ENCODE results near the gene HAPLN2. TPM values are rescaled to one million over a fixed set of nuclear protein-coding genes. Genes with fewer than 3 reads are reported as not detected.

The HAPLN2 gene
- total and polyA plus RNA-seq, 2 of the 8 experiments (the other 6 are each of a cell fraction or from before 2014, with no cell fraction given), result 0.19 to 0.51 TPM

DNA sequence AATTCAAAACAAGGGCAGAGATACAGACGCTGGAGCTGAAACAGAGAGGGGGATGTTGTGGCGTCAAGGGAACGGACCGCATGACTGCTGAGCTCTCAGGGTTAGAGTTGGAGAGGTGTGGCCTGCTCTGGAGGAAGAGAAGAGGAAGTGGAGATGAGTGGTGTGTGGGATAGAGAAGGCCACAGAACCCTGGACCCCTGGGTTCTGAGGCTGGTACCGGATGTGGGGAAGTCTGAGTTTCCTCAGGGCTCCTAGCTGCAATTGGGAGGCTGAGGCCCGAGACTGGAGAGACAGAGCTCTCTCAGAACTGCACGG lies 24.5 kb downstream of the HAPLN2 start:
- DNase-seq (ENCODE audit: low read depth in 1 of 2, low spot score in 2 of 2), result no peak
- no peak for FAIRE-seq
- TF ChIP-seq, protein P1, sequence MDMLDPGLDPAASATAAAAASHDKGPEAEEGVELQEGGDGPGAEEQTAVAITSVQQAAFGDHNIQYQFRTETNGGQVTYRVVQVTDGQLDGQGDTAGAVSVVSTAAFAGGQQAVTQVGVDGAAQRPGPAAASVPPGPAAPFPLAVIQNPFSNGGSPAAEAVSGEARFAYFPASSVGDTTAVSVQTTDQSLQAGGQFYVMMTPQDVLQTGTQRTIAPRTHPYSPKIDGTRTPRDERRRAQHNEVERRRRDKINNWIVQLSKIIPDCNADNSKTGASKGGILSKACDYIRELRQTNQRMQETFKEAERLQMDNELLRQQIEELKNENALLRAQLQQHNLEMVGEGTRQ (IDR thresholded peaks at IDR 0.05; ENCODE audit: low read length), result no peak
- 0 out of 2 replicates have a peak, but pooled peaks have one; percentile 21 for TF ChIP-seq MAX (IDR thresholded peaks at IDR 0.05)
- Histone ChIP-seq H2BK15ac (ENCODE audit: low read length) (no peak overlapping the region; the same call in 1 of the 2 replicates), H3K79me1 (ENCODE audit: low read depth, low read length) (no peaks in the 10 kb centered on the region), H3K4me1 (replicated peaks in 1 of 4; ENCODE audit: control insufficient read depth in 3 of 4, insufficient read depth in 4 of 4, low read length in 3 of 4) (peaks cover 8 to 23% (median 15%) of the 10 kb centered on the region in 4 experiments), H3K18ac (ENCODE audit: extremely low read depth, low read length) (no peak overlapping the region), H3K36me3 (ENCODE audit: control insufficient read depth in 2 of 4, insufficient read depth in 4 of 4, low read length in 3 of 4) (no peaks in the 10 kb centered on the region), H2BK20ac (ENCODE audit: low read length) (no peak overlapping the region), H3K4me3 (ENCODE audit: extremely low read depth in 1 of 4, insufficient read depth in 2 of 4, low read depth in 3 of 4, low read length in 4 of 4) (no peak overlapping the region), H3K14ac (ENCODE audit: insufficient read length) (no peak overlapping the region), H3K4me2 (ENCODE audit: insufficient read depth in 1 of 2, low read depth in 2 of 2, low read length in 2 of 2) (no peak overlapping the region), H3K56ac (replicated peaks; ENCODE audit: insufficient read length, low read depth, low read length) (no peak overlapping the region), H4K91ac (replicated peaks; ENCODE audit: insufficient read length, low read length) (no peak overlapping the region), H4K20me1 (replicated peaks in 1 of 2; ENCODE audit: control insufficient read depth in 1 of 2, insufficient read depth in 2 of 2, low read length in 2 of 2) (peaks cover 0 to 4% of the 10 kb centered on the region in 2 experiments), H2BK120ac (replicated peaks; ENCODE audit: low read depth, low read length) (no peak overlapping the region), H3K27me3 (replicated peaks in 1 of 4; ENCODE audit: control insufficient read depth in 3 of 4, extremely low read depth in 1 of 4, insufficient read depth in 3 of 4, low read length in 3 of 4) (peaks cover 11 to 86% (median 66%) of the 10 kb centered on the region in 4 experiments), H2AFZ (ENCODE audit: low read length) (no peak overlapping the region), H3K9ac (replicated peaks in 1 of 4; ENCODE audit: extremely low read depth in 1 of 4, low read depth in 3 of 4, low read length in 3 of 4) (no peak overlapping the region), H3K9me3 (ENCODE audit: insufficient read depth in 2 of 2, low read depth in 1 of 2, low read length in 1 of 2) (no peaks in the 10 kb centered on the region), H2AK5ac (ENCODE audit: low read depth, low read length) (0 out of 2 replicates have a peak overlapping the region, but pooled peaks have one; percentile 54), H3K4ac (replicated peaks; ENCODE audit: insufficient read length, low read depth, low read length) (no peak overlapping the region), H3K27ac (ENCODE audit: low read depth, low read length) (no peak overlapping the region), H2BK5ac (ENCODE audit: low read depth, low read length) (no peak overlapping the region), H4K5ac (ENCODE audit: insufficient read length, low read depth, low read length) (no peak overlapping the region), H4K8ac (ENCODE audit: extremely low read depth, insufficient read depth, low read length) (no peak overlapping the region; the same call in 1 of the 2 replicates), H3K23ac (ENCODE audit: insufficient read length) (no peak overlapping the region), H3K79me2 (ENCODE audit: control insufficient read depth in 1 of 2, insufficient read depth in 2 of 2, low read length in 2 of 2) (no peaks in the 10 kb centered on the region), H3K23me2 (ENCODE audit: low read depth, low read length) (peaks cover 13% of the 10 kb centered on the region; the same call in 1 of the 2 replicates), H2BK12ac (ENCODE audit: low read depth, low read length) (peak overlapping the region; percentile 60; the same call in 1 of the 2 replicates)
- CTCF ChIA-PET (ENCODE audit: partially characterized antibody), result interaction anchor here (0.6 to 43.0 kb wide), 14 partner anchors 8 to 278 kb away, joined by 3 to 868 read pairs (median 6); partner anchors contain the start of genes CRABP2, HAPLN2, MEF2D and NAXE
- 87% methylated on average over 7 of the region's 7 CpGs; no CpG with 5 or more reads in 1 of the 2 experiments for WGBS, 2 experiments (ENCODE audit: extremely low coverage in 1 of 2, insufficient coverage in 1 of 2, insufficient read length in 1 of 2, insufficient replicate concordance in 2 of 2, low coverage in 1 of 2, low lambda C conversion rate in 2 of 2, missing lambda C conversion rate in 1 of 2)
- POLR2A ChIA-PET (ENCODE audit: partially characterized antibody), result interaction anchor here (0.7 to 3.6 kb wide), 13 partner anchors 9 to 619 kb away, joined by 3 to 22 read pairs (median 4); partner anchors contain the start of gene NES

Data from H1 (cell line).